Measurements from ENCODE around the gene PLA2R1.

PLA2R1 gene

DNA sequence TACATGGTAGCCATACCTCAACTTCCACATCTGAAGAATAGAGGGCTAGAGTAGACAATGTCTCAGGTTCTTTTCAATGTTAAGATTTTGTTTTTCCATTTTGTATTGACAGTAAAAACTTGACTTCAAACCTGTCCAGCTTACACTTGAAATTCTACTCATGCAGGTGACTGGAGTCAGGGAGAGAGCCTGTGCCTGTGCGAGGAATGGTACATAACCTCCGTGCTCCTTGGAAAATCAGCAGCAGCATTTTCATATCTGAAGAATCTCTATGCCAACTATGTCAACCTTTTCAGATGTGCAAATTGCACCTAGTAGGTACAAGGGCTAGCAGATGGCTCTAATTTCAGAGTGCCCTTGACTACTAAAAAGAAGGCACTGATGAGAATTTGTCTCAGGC lies 2.1 kb downstream of the PLA2R1 start:
- in situ Hi-C loops (cut with MboI; ENCODE audit: low sequenced_read_pairs, unreplicated experiment) = no loop called here
- no peak for DNase-seq (ENCODE audit: low spot score)
- TF ChIP-seq, protein P1, sequence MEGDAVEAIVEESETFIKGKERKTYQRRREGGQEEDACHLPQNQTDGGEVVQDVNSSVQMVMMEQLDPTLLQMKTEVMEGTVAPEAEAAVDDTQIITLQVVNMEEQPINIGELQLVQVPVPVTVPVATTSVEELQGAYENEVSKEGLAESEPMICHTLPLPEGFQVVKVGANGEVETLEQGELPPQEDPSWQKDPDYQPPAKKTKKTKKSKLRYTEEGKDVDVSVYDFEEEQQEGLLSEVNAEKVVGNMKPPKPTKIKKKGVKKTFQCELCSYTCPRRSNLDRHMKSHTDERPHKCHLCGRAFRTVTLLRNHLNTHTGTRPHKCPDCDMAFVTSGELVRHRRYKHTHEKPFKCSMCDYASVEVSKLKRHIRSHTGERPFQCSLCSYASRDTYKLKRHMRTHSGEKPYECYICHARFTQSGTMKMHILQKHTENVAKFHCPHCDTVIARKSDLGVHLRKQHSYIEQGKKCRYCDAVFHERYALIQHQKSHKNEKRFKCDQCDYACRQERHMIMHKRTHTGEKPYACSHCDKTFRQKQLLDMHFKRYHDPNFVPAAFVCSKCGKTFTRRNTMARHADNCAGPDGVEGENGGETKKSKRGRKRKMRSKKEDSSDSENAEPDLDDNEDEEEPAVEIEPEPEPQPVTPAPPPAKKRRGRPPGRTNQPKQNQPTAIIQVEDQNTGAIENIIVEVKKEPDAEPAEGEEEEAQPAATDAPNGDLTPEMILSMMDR (IDR thresholded peaks at IDR 0.05; ENCODE audit: borderline replicate concordance, control extremely low read depth, extremely low read depth, insufficient read depth, missing control alignments) = no peak

DNA sequence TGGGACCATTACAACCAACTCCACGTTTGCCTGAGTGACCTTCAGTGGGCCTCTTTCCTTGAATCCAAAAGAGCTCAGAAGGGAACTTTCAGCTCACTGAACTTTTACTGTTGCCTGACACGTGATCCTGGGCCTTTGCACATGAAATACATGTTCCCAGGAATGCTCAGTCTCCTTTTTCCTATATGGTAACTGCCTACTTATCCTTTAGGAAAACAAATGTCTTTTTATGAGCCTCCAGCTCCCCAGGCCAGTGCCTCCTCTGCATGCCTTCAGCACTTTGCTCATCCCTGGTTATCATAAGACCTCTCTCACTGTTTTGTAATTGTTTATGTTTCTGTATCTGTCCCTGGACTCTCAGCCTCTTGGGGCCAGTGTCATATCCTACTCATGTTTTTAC lies 5.1 kb downstream of the PLA2R1 start:
- in situ Hi-C loops (cut with MboI; ENCODE audit: low sequenced_read_pairs, unreplicated experiment) = no loop called here
- DNase-seq (ENCODE audit: low spot score) = no peak
- TF ChIP-seq, protein P1 (IDR thresholded peaks at IDR 0.05; ENCODE audit: borderline replicate concordance, control extremely low read depth, extremely low read depth, insufficient read depth, missing control alignments) = no peak

DNA sequence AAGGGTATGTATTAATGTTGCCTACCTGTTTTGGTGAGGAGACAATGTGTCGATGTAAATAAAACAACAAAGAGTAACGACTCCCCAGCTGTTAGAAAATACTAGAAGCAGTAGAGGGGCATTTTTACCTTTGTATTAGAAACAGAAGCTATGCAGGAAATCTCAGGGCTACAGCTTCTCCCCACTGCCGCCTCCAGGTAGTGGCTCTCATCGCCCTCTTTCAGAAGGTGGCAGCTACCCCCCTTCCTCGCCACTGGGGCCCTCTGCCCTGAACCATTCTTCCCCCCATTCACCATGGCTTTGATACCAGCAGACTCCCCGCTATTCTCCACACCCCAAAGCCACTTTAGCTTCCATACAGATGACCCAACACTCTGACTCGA lies 6.7 kb downstream of the PLA2R1 start:
- TF ChIP-seq, protein P1 (IDR thresholded peaks at IDR 0.05; ENCODE audit: borderline replicate concordance, control extremely low read depth, extremely low read depth, insufficient read depth, missing control alignments) = no peak
- DNase-seq (ENCODE audit: low spot score) = no peak
- in situ Hi-C loops (cut with MboI; ENCODE audit: low sequenced_read_pairs, unreplicated experiment) = no loop called here

DNA sequence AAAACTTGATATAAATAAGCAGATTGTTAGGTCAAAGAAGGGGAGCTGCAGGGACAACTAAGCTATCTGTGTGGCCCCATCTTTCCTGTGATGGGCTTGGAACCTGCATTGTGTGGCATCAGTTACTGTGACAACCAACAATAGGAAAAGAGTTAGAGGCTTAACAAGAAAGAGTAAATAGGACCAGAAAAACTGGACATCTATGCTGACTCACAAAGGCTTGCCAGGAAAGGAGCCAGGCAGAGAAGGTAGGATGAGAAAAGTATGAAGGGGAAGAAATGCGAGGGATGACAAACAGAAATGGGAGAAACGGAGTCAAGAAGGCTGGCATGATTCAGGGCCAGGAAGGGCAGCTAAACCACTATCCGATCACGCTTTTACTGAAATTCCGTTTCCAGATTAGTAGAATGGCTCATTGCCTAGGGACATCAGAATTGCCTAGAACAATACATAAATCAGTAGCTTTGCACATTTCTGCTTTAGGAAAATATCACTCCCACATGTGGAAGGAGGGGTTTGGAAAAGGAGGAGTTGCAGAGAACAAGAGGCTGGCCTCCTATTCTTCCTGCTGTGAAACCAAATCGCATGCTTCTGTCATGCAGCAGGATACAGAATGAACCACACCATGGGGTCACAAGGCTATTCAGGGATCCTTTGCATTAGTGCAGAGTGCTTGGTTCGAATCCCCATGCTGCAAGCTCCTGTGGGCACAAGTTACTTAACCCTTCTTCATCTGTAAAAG lies 7.3 kb downstream of the PLA2R1 start:
- DNase-seq (ENCODE audit: low spot score) = no peak
- in situ Hi-C loops (cut with MboI; ENCODE audit: low sequenced_read_pairs, unreplicated experiment) = no loop called here
- TF ChIP-seq, protein P1 (IDR thresholded peaks at IDR 0.05; ENCODE audit: borderline replicate concordance, control extremely low read depth, extremely low read depth, insufficient read depth, missing control alignments) = no peak

DNA sequence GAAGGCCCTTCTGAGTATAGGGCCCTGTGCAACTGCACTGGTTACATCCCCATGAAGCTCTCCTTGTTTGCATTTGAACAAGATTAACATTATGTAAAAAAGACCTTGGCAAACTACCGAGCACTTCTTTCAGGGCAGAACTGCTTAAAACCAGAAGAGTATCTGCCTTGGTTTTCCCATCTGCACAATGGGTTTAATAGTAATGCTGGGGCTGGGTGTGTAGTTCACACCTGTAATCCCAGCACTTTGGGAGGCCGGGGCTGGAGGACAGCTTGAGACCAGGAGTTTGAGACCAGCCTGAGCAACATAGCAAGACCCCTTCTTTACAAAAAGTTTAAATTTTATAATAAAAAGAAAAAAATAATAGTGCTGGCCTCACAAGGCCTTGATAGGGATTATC lies 8.5 kb downstream of the PLA2R1 start:
- in situ Hi-C loops (cut with MboI; ENCODE audit: low sequenced_read_pairs, unreplicated experiment) = no loop called here
- DNase-seq (ENCODE audit: low spot score) = no peak
- TF ChIP-seq, protein P1 (IDR thresholded peaks at IDR 0.05; ENCODE audit: borderline replicate concordance, control extremely low read depth, extremely low read depth, insufficient read depth, missing control alignments) = no peak

DNA sequence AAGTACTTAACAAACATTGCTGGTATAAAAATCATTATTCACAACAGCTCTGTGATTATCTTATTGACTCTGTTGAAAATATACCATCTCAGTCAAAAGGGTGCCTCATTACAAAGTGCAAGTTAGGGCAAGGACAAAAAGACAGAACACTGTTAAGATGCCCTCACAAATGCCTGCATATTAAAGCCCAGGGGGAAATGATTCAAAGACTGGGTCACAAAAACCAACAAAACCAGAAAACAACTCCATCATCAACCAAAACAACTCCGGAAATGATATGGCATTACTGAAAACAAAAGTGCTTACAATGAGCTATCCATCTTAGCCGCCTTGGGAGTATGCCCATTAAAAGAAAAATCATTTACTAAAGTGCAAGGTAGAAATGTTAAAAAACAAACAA lies 9.9 kb downstream of the PLA2R1 start:
- no peak for DNase-seq (ENCODE audit: low spot score)
- in situ Hi-C loops (cut with MboI; ENCODE audit: low sequenced_read_pairs, unreplicated experiment) = no loop called here
- TF ChIP-seq, protein P1 (IDR thresholded peaks at IDR 0.05; ENCODE audit: borderline replicate concordance, control extremely low read depth, extremely low read depth, insufficient read depth, missing control alignments) = no peak
